Fibroblast of the conjunctiva (primary cell): Measurements from ENCODE around the gene DAPK2.

Experiments
- DNase-seq: peaks from one replicate; pipeline ENCODE4 v3.0.0-alpha.2; 2010; ENCODE audit warnings: low read depth

The DAPK2 gene

GRCh38 chr15:63893866-63894661 lies 152.2 kb downstream of the DAPK2 start:
- no peak for DNase-seq

GRCh38 chr15:63892794-63893441 lies 153.4 kb downstream of the DAPK2 start:
- no peak for DNase-seq

GRCh38 chr15:63891768-63892133 lies 154.5 kb downstream of the DAPK2 start:
- DNase-seq = no peak

- DNase-seq = peak; percentile 39
These were observed 155.1 kb downstream of the DAPK2 start for GRCh38 chr15:63891079-63891767.

- DNase-seq = no peak
These were observed 155.7 kb downstream of the DAPK2 start for GRCh38 chr15:63890617-63891016.

- no peak for DNase-seq
These were observed 156.5 kb downstream of the DAPK2 start for GRCh38 chr15:63889831-63890230.

GRCh38 chr15:63888823-63889222 lies 157.5 kb downstream of the DAPK2 start:
- no peak for DNase-seq

- DNase-seq = no peak
These were observed 158.1 kb downstream of the DAPK2 start for GRCh38 chr15:63888146-63888545.

GRCh38 chr15:63887630-63888029 lies 158.7 kb downstream of the DAPK2 start:
- no peak for DNase-seq

- DNase-seq = no peak
These were observed 161.3 kb downstream of the DAPK2 start for GRCh38 chr15:63884953-63885352.

- DNase-seq = no peak
These were observed 164.9 kb downstream of the DAPK2 start for GRCh38 chr15:63881431-63881830.

GRCh38 chr15:63880744-63881143 lies 165.5 kb downstream of the DAPK2 start:
- DNase-seq = no peak

GRCh38 chr15:63879995-63880394 lies 166.3 kb downstream of the DAPK2 start:
- DNase-seq = no peak

GRCh38 chr15:63879211-63879610 lies 167.1 kb downstream of the DAPK2 start:
- no peak for DNase-seq

- DNase-seq = no peak
These were observed 168.5 kb downstream of the DAPK2 start for GRCh38 chr15:63877713-63878271.

- DNase-seq = no peak
These were observed 170.1 kb downstream of the DAPK2 start for GRCh38 chr15:63876085-63876662.

- DNase-seq = no peak
These were observed 171.7 kb downstream of the DAPK2 start for GRCh38 chr15:63874616-63875015.

- no peak for DNase-seq
These were observed 173.3 kb downstream of the DAPK2 start for GRCh38 chr15:63872759-63873510.

GRCh38 chr15:63870487-63871209 lies 175.6 kb downstream of the DAPK2 start:
- DNase-seq = peak; percentile 21

GRCh38 chr15:63870043-63870394 lies 176.3 kb downstream of the DAPK2 start:
- DNase-seq = no peak
